Frontal cortex (tissue), 4 donors: Measurements from ENCODE around the gene ZRANB1. TPM values are rescaled to one million over a fixed set of nuclear protein-coding genes. Genes with fewer than 3 reads are reported as not detected.

Experiments
- DNase-seq, 2 donors: peaks; one replicate each; pipeline ENCODE4 v3.0.0; 2012; ENCODE audit warnings: low spot score in 2 of 2
- FAIRE-seq: peaks from 2 replicates; lab custom pipeline; 2012; peaks lifted over from hg19 to GRCh38; lab: Jason Lieb, UNC
- total RNA-seq: library from RNA; depleted of rRNA; stranded (reverse); fragments of >200 nt; gene quantifications from one replicate; pipeline ENCODE4 v1.2.3, GENCODE V29; 2014
- donor health status: control.
- donor health status: control.
- donor health status: control.

The ZRANB1 gene
- total RNA-seq, 1 donor from 2014 or later = 84.8 TPM

DNA sequence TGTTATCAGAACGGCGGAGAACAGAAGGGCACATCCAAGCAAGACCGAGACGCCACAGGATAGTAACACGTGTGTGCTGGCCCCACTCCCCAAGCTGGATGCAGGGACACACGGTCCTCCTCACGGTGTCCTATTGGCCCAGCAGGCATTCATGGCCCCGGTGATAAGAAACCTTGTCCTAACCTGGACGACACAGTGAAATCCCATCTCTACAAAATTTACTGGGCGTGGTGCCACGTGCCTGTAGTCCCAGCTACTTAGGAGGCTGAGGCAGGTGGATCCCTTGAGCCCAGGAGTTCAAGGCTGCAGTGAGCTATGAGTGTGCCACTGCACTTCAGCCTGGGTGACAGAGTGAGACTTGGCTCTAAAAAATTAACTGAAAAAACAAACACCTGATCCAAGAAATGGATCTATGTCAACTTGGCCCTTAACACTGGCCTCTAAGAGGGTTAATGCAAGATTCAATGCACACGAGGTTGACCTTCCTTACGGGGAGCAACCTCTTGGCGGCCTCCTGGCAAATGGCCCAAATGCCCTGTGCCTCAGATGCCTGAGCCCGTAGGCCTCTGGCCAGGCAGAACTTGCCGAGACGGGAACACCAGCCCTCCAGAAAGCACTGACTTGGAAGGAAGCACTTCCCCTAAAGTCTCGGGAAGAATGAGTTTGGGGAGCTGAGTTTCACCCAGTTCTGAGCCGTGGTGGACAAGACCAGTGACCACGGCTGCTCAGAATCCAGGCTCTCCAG is 72.3 kb downstream of the ZRANB1 start:
- no peak for DNase-seq
- no peak for FAIRE-seq

DNA sequence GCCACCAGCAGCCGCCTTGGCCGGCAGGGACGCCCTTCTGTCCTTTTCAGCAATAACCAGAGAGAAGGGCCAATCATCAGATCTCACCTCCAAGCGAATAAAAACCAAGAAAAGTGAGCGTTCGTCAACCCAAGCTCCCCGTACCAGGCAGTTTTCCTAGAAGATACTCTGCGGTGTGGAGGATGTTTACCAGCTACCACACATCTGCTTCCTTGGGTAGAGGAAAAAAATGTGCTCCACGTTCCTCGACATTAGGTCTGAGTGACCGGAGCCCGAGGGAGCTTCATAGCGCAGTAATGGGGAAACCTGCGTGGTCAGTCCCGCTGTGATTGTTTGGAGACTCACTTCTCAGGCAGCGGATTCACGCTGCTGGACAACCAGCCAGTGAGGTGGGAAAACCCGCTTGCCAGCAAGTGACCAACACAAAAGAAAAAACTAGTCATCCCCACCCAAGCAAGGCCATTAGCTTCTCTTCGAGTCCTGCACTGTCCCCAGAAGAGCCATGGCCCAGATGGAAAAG is 73.0 kb downstream of the ZRANB1 start:
- DNase-seq (no peak), FAIRE-seq (no peak)

DNA sequence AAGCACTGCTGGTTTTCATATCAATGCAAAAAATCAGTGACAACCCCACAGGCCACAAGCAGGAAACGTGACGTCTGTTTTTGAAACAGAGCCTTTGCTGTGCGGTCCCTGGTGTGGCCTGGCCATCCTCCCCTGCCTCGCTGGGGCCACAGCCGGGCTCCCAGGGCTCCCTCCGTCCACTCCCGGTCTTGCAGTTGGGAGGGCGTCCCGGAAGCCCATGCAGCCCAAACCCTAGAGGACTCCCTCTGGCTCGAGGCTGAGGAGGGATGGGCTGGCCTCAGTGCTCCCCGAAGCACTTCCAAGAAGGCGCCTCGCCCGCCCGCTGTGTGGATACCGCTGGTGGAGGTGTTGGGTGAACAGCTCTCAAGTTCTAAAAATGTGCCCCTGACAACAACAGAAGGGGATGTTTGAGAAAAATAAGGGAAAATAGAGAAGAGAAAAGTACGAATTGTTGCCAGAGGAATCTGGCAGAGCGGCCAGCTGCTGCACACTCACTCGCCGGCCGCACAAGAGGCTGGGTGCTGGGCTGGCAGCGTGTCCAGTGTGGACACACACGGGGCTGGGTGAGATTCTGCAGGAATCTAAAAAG is 73.5 kb downstream of the ZRANB1 start:
- DNase-seq (no peak), FAIRE-seq (no peak)

DNA sequence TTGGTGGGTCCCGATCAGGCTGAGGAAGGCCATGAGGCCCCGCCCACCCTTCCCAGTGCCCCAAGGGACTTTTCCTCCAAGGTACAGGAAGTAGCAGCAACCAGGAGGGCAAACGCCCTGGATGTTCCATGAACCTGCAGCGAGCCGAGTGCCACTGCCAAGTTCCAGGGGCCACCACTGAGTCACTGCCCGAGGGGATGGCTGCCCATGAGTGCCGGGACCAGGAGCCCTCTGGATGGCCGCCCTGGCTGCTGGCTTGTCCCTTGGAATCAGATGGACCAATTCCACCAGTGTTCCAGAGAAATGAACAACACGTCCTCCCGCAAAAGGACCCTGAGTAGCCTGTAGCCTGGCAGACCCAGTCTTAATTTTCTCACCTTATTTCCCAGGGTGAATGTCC is 74.2 kb downstream of the ZRANB1 start:
- no peak for DNase-seq
- no peak for FAIRE-seq

DNA sequence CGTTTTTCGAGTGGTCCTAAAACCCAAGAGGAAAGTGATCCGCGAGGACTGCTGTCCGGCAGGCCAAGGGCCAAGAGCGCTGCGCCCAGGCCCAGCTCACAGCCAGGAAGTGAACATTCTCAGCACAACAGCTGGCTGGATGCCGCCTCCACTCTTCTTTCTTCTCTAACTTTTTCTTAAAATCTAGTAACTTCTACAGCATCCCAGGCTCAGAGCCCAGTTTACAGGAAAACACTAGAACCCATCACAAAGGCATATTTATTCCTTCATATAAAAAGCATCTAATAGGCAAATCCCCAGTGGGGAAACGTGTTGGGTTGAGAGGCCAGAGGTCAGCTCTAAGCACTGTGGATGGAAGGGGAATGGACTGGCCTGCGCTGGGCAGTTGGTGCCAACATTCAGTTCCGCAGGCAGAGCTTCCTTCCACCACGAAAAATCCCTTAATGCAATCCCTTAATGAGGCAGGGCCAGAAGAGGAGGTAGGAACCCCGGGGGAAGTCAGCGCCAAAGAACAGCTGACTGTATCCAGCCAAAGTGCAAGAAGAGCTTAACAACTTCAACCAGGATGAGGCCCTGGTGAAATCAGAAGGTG is 74.8 kb downstream of the ZRANB1 start:
- FAIRE-seq (no peak), DNase-seq (no peak)

DNA sequence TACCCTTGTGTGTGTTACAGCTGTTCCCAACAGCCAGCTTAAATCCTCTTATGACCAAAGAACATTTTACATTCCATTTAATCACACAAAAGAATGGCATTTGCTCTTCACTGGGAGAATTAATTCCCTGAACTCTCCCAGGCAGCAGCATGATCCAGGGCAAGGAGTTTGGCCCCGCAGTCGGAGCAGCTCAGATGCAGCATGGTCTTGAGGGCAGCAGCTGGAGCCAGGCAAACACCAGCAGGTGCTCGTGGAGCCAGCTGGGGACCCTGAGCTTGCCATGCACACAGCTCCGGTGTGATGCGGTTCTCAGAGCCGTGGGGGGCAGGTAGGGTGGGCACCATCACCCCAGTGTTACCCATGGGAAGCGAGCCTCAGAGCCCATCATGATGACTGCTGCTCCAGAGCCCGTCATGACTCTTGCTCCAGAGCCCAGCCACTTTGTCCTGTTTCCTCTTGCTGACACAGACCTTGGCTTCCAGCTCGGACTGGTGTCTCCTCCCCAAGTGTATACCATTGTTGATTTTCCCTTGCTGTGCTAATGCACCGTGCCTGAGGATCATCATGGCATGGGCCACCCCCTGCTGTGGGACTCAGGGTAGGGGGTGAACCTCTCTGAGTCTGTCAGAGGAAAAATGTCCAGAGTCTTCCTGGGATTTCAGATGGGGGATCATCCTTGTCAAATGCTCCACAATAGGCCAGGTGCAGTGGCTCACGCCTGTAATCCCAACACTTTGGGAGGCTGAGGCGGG is 75.8 kb downstream of the ZRANB1 start:
- FAIRE-seq (no peak), DNase-seq (no peak)

DNA sequence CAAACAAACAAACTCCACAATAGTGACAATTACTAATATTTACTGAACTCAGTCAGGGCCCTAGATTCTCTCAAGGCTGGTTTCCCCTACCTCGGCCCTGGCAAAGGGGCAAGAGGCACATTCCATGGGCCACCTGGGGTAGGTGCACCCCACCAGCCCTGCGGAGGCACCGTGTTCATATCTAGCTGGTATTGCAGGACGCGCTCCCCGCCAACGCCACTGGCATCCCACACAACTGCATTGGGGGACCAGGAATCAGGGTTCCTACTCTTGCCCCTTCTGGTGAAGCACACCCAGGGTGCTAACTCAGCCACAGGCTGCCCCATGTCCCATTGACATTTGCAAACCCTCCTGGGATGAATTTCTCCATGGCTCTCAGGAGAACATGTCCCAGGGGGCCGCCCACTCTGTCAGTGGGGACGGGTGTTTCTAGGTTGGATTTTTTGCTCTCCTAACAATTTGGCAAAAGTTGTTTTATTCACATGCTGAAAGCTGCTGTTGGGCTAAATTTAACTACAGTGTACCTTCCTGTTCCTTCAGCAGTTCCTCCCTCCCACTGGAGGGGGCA is 76.7 kb downstream of the ZRANB1 start:
- FAIRE-seq (no peak), DNase-seq (no peak)

DNA sequence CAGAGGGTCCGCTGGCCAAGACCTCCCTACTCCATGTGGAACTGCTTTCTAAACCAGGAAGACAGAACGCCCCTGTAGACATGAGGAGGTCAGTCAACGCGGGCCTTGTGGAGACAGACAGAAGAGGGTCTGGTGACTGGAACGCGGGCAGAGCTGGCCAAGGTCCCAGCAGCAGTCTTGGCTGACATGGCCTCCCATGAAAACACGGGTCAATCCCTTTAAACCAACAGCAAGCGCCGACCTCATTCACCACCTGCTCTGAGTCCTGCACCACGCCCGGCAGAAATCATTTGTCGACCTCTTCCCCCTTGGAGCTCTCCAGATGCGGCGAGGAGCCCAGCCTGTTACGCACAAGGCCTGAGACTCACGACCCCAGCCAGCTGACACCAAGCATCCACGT is 78.5 kb downstream of the ZRANB1 start:
- FAIRE-seq (no peak), DNase-seq (no peak)

DNA sequence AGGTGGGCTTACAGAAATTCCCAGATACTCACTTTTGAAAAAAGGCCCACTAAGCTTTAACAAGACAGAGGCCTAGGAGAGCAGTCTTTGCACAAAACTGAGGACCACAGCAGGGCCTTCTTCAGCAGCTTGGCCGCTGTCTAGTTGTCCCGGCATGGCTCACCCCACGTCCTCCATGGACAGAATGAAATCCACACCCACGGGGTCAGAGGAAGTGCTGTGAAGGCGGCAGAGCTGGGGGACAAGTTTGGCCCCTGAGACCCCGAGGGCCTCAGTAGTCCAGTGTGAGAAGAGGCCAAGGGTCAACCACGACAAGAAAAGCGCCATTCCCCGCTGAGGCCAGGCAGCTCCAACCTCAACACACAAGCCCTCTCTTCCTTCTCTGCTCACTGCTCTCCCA is 78.9 kb downstream of the ZRANB1 start:
- no peak for DNase-seq
- no peak for FAIRE-seq

DNA sequence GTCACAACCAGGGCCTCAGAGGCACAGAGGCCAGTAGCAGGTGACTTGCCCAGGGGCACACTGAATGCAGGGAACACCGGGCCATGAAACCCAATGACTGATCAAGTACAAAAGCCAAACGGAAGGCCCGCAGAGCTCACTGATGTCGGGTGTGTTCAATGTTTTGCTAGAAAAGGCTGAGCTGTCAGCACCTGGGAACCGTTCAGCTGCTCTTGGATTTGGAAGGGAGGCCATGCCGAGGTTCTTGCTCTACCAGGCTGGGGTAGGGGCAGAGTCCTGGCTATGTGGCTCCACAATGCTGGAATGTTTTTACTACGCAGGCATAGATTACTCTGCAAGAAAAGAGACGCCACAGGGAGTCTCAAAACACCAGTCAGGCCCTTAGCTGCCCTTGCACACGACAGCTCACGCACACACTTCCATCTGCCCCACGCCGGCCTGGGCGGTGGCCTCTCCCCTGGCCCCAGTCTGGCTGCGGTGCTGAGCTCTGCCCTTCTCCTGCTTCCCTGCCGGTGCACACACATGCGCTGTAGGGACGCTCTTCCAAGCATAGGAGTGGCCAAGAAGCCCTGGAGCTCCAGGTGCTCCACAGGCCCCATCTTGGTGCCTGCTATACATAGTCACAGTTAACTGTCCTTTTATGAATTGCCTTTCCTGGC is 79.9 kb downstream of the ZRANB1 start:
- DNase-seq = no peak
- no peak for FAIRE-seq

DNA sequence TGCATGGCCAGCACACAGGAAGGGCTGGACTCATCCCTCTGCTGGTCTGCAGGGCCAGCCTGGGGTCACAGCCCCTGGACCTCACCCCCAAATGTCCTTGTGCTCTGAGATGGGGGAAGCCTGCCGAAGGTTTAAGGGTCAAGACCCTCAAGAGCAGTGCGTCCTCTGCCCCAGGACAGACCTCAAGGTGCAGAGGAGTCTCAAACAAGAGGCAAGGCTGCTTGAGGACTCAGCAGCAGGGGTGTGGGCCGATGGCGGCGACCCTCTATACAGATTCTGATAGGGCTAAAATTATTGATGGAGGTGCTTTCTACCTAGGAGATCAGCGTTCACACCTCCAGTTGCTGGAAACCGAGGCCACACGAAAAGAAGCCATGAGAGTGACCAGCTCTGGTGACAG is 80.7 kb downstream of the ZRANB1 start:
- FAIRE-seq (no peak), DNase-seq (no peak)

DNA sequence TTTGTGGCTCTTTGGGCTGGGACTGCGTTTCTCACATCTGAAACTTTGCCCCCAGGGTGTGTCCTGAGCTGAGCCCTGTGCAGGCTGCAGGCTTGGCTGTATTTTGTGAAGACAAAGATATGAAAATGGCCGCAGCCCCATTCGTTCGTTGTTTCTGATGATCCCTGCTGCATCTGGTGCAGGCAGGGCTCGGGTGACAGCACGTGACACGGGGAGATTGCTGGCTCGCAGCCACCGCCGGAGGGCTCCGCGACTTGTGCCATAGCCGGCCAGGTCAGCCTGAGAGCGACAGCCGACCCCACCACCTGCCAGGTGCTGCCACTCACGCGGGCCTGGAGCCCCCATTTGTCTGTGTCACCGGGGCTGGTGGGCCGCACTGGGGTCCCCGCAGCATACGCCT is 81.3 kb downstream of the ZRANB1 start:
- DNase-seq (no peak), FAIRE-seq (no peak)

DNA sequence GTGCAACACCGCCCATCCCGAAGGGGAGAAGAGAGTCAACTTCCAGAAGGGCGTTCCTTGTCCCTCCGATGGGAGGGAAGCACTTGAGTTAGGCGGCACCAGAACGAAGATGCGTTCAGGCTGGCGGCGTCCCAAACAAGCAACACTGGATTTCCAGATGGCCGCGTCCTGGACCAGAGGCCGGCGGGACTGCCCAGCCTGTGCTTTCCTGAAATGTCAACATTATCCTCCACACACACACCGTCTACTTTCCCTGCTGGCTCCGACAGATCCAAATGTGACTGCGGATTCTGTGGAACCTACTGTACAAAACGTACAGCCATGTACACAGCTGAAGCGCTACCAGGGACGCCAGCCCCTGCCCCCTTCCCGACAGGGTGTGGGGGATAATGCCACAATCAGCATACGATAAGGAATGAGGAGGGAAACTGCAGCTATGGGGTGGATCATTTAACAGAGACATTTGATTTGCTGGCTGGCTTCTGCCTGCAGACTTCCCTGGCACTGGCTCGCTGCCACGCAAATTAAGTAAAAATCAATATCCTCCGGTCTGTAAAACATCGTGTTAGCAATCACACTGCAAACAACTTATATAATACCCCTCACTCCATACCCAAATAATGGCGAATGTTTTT is 82.1 kb downstream of the ZRANB1 start:
- FAIRE-seq (no peak), DNase-seq (no peak)

DNA sequence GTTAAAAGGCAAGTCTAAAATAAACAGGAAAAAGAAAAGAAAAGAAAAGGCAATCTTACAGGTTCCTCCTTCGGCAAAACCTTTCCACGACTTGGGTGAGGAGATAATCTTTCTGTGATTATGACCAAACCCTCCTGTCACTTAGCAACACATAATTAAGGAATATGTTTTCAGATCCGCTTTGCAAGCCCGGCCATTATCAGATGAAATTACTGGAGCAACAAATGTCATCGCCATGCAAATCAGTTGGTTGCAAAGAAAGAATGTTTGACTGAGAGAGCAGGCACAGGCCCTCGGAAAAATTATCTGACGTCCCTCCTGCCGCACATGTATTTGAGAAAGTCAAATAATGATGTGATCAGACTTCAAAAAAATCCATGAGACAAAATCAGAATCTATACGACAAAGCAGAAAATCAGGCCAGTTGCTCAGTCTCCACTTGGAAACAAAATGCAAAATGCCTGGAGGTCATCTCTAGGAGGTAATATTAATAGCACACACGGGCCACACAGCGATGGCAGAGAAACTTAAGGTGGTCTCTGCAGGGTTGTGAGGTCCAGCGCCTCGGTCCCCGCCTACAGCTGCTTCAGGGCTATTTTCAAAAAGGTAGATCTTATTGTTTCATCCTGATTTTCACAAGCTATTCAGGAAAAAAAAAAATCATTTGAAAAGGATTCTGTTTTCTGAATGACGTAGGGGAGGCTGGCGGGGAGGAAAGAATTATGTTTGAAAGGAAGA is 82.7 kb downstream of the ZRANB1 start:
- FAIRE-seq (no peak), DNase-seq (no peak)

DNA sequence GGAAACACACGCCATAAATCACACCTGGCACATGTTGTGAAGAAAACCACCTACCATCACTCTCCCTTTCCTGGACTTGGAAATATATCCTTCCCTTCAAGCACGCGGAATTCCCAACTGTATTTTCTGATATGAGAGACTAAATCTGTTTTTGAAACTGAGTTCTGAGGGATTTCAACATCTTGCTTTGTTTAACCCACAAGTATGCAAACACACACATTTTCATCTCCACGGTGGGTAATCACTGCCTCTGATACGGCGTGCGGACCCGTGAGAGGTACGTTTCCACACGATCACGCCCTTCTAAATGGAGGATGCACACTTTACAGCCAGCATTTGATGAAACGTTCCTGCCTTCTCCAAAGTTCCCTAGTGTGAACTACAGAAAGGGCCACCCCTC is 83.4 kb downstream of the ZRANB1 start:
- FAIRE-seq (no peak), DNase-seq (no peak)

DNA sequence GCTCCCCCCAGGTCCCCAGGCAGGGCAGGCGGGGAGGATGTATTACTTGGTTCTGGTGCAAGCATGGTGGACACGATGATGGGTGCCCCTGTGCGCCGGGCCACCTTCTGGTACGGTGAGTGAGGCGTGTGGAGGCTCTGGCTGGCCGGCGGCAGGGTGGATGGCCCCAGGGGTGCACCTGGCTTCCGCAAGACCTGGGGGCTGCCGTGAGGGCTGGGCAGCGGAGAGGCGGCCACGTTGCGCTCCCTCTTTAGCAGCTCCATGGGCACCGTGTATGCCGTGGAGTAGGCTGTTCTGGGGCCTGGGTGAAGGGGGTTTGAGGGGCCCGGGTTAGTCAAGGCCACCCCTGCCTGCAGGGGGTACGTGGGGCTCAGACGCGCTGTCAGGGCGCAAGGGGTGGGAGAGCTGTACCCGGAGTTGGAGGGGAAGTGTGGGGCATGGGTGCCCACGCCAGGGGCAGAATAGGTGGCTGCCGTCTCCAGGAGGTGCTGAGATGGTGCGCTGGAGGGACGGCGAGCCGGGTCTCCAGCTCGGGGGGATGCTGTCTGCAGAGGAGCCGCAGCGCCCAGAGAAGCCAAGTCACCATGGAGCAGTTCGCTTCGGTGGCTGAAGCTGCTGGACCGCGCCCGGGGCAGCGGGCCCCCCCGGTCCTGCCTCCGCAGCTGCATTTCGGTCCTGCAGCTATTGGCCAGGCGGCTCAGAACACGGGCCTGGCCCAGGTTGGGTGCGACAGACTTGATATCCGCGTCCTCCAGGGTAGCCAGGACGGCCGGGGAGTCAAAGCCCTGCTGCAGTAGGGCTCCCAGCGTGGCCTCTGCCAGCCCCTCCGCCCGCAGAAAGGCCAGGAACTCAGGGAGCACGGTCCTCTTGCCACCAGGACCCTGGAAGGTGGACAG is 84.4 kb downstream of the ZRANB1 start:
- DNase-seq (no peak), FAIRE-seq (no peak)

DNA sequence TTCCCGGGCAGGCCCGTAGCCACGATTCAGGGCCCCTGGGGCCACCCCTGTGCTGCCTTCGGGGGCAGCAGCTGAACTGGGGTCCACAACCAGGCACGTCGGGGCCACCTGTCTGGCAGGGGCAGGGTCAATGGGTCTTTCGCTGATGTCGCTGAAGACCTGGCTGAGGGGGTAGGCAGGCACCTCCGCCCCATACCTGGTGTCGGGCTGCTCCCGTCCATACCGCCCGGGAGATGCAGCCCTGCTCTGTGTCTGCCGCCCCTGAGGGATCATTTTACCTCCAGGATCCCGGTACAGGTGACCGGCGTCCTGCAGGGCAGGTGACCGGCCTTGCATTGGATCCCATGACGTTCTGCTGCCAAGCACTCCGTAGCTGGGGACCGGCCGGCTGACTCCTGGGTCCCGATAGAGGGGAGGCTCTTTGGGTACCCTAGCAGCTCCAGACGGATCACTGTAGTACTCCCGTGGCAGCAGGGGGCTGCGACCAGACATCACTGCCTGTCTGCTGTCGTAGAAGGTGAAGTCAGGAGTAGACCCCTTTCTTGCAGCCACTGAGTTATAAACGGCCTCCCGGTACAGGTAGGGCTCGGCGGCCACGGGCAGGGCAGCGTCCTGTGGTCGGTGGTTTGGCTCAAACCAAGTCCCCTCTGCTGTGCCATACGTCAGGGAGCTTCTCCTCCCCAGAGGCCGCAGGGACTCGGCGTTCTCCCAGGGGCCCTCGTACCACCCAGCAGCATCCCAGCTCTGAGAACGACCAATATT is 85.2 kb downstream of the ZRANB1 start:
- no peak for FAIRE-seq
- no peak for DNase-seq
